Dedifferentiated amniotic fluid mesenchymal stem cell (primary cell): ENCODE measurements around the gene PTP4A2.
"Not testable (repeated sequence)": the region's sequence is repeated elsewhere in the genome, so short reads cannot be mapped to it uniquely, and the experiment has no call there.

ENCODE experiments used
- DNase-seq: peaks from one replicate; pipeline ENCODE4 v3.0.0-alpha.2; 2016; ENCODE audit errors: extremely low spot score

Gene PTP4A2

GRCh38 chr1:31949862-31950261 is 11.7 kb upstream of the PTP4A2 start:
- DNase-seq, result no peak

GRCh38 chr1:31945677-31946076 is 7.5 kb upstream of the PTP4A2 start:
- DNase-seq, result not testable (repeated sequence)

GRCh38 chr1:31944205-31945089 is 6.3 kb upstream of the PTP4A2 start:
- peak; percentile 81 for DNase-seq

GRCh38 chr1:31943546-31944184 is 5.5 kb upstream of the PTP4A2 start:
- DNase-seq, result no peak

GRCh38 chr1:31942061-31942460 is 3.9 kb upstream of the PTP4A2 start:
- not testable (repeated sequence) for DNase-seq

GRCh38 chr1:31939484-31940329 is 1.5 kb upstream of the PTP4A2 start:
- no peak for DNase-seq

GRCh38 chr1:31937300-31938183 is 626 bp downstream of the PTP4A2 start:
- DNase-seq, result peak; percentile 56

GRCh38 chr1:31936981-31937299 is 1.2 kb downstream of the PTP4A2 start:
- no peak for DNase-seq

- no peak for DNase-seq
These were observed 1.7 kb downstream of the PTP4A2 start for GRCh38 chr1:31936278-31936980.

- DNase-seq, result peak; percentile 56
These were observed 3.2 kb downstream of the PTP4A2 start for GRCh38 chr1:31934706-31935629.

- no peak for DNase-seq
These were observed 5.5 kb downstream of the PTP4A2 start for GRCh38 chr1:31932491-31933316.

GRCh38 chr1:31931593-31932225 is 6.5 kb downstream of the PTP4A2 start:
- DNase-seq, result peak; percentile 47

GRCh38 chr1:31930836-31931592 is 7.2 kb downstream of the PTP4A2 start:
- peak; percentile 6 for DNase-seq

GRCh38 chr1:31927661-31927980 is 10.5 kb downstream of the PTP4A2 start:
- no peak for DNase-seq

GRCh38 chr1:31926853-31927660 is 11.1 kb downstream of the PTP4A2 start:
- DNase-seq, result no peak

- DNase-seq, result no peak
These were observed 11.9 kb downstream of the PTP4A2 start for GRCh38 chr1:31926252-31926651.

- not testable (repeated sequence) for DNase-seq
These were observed 12.3 kb downstream of the PTP4A2 start for GRCh38 chr1:31925824-31926223.
